Renal pelvis (tissue), 12 donors: ENCODE results near the gene RAB4B. TPM values are rescaled to one million over a fixed set of nuclear protein-coding genes. Genes with fewer than 3 reads are reported as not detected.
"Not testable (repeated sequence)": the region's sequence is repeated elsewhere in the genome, so short reads cannot be mapped to it uniquely, and the experiment has no call there.

Source experiments
- DNase-seq: peaks from one replicate; pipeline ENCODE4 v3.0.0-alpha.2; 2013
- long read RNA-seq, 16 experiments: transcript quantifications; one replicate each; lab custom pipeline, GENCODE V29; 2026
- polyA plus RNA-seq, 3 donors: library from polyadenylated mRNA; unstranded; fragments of 120-200 nt; gene quantifications; one replicate each; pipeline ENCODE4 v1.2.1, GENCODE V29; 2013; ENCODE audit not compliant: insufficient read length in 3 of 3

RAB4B gene, protein sequence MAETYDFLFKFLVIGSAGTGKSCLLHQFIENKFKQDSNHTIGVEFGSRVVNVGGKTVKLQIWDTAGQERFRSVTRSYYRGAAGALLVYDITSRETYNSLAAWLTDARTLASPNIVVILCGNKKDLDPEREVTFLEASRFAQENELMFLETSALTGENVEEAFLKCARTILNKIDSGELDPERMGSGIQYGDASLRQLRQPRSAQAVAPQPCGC
- 10 to 100 TPM in 2 of 3 donors, 1 to 10 TPM in 1; 9.8 to 11.1 (median 10.6) TPM for polyA plus RNA-seq
- long read RNA-seq, donor 1, partial matches to known transcripts, result 0 of 7 reads
- long read RNA-seq, donor 1, other reads (novel, unspliced or antisense), result 0 of 7 reads
- long read RNA-seq, donor 2, transcript RAB4B-201 (8 exons, 1,133 nt), result major isoform, 10 of 14 reads
- long read RNA-seq, donor 2, partial matches to known transcripts, result 0 of 14 reads
- long read RNA-seq, donor 2, other reads (novel, unspliced or antisense), result 0 of 14 reads
- long read RNA-seq, donor 3, transcript RAB4B-201 (8 exons, 1,133 nt), result major isoform, 10 of 15 reads
- long read RNA-seq, donor 3, partial matches to known transcripts, result 0 of 15 reads
- long read RNA-seq, donor 3, other reads (novel, unspliced or antisense), result 0 of 15 reads
- long read RNA-seq, donor 4, transcript RAB4B-201 (8 exons, 1,133 nt), result major isoform, 12 of 20 reads
- long read RNA-seq, donor 4, transcript RAB4B-205 (3 exons, 1,728 nt), result minor isoform, 8 of 20 reads
- long read RNA-seq, donor 4, partial matches to known transcripts, result 0 of 20 reads
- long read RNA-seq, donor 4, other reads (novel, unspliced or antisense), result 0 of 20 reads
- long read RNA-seq, donor 5, partial matches to known transcripts, result 0 of 3 reads
- long read RNA-seq, donor 5, other reads (novel, unspliced or antisense), result 0 of 3 reads
- long read RNA-seq, donor 6, transcript RAB4B-205 (3 exons, 1,728 nt), result minor isoform, 7 of 15 reads
- long read RNA-seq, donor 6, transcript RAB4B-201 (8 exons, 1,133 nt), result major isoform, 8 of 15 reads
- long read RNA-seq, donor 6, partial matches to known transcripts, result 0 of 15 reads
- long read RNA-seq, donor 6, other reads (novel, unspliced or antisense), result 0 of 15 reads
- long read RNA-seq, donor 7, transcript RAB4B-201 (8 exons, 1,133 nt), result major isoform, 8 of 10 reads
- long read RNA-seq, donor 7, partial matches to known transcripts, result 0 of 10 reads
- long read RNA-seq, donor 7, other reads (novel, unspliced or antisense), result 0 of 10 reads
- long read RNA-seq, donor 8, transcript RAB4B-201 (8 exons, 1,133 nt), result major isoform, 5 of 9 reads
- long read RNA-seq, donor 8, partial matches to known transcripts, result 0 of 9 reads
- long read RNA-seq, donor 8, other reads (novel, unspliced or antisense), result 0 of 9 reads
- long read RNA-seq, donor 9, transcript RAB4B-201 (8 exons, 1,133 nt), result major isoform, 10 of 15 reads
- long read RNA-seq, donor 9, partial matches to known transcripts, result 0 of 15 reads
- long read RNA-seq, donor 9, other reads (novel, unspliced or antisense), result 0 of 15 reads
- long read RNA-seq, donor 10, transcript RAB4B-201 (8 exons, 1,133 nt), result major isoform, 6 of 10 reads
- long read RNA-seq, donor 10, partial matches to known transcripts, result 0 of 10 reads
- long read RNA-seq, donor 10, other reads (novel, unspliced or antisense), result 0 of 10 reads
- long read RNA-seq, donor 11, transcript RAB4B-201 (8 exons, 1,133 nt), result major isoform, 5 of 5 reads
- long read RNA-seq, donor 11, partial matches to known transcripts, result 0 of 5 reads
- long read RNA-seq, donor 11, other reads (novel, unspliced or antisense), result 0 of 5 reads
- long read RNA-seq, donor 12, transcript RAB4B-205 (3 exons, 1,728 nt), result major isoform, 6 of 11 reads
- long read RNA-seq, donor 12, partial matches to known transcripts, result 0 of 11 reads
- long read RNA-seq, donor 12, other reads (novel, unspliced or antisense), result 0 of 11 reads
- long read RNA-seq, donor 13, partial matches to known transcripts, result 0 of 3 reads
- long read RNA-seq, donor 13, other reads (novel, unspliced or antisense), result 0 of 3 reads
- long read RNA-seq, donor 14, result 0 reads
- long read RNA-seq, donor 15, transcript RAB4B-201 (8 exons, 1,133 nt), result minor isoform, 10 of 21 reads
- long read RNA-seq, donor 15, transcript RAB4B-205 (3 exons, 1,728 nt), result major isoform, 11 of 21 reads
- long read RNA-seq, donor 15, partial matches to known transcripts, result 0 of 21 reads
- long read RNA-seq, donor 15, other reads (novel, unspliced or antisense), result 0 of 21 reads
- long read RNA-seq, donor 16, transcript RAB4B-205 (3 exons, 1,728 nt), result minor isoform, 7 of 19 reads
- long read RNA-seq, donor 16, transcript RAB4B-201 (8 exons, 1,133 nt), result major isoform, 12 of 19 reads
- long read RNA-seq, donor 16, partial matches to known transcripts, result 0 of 19 reads
- long read RNA-seq, donor 16, other reads (novel, unspliced or antisense), result 0 of 19 reads

DNA sequence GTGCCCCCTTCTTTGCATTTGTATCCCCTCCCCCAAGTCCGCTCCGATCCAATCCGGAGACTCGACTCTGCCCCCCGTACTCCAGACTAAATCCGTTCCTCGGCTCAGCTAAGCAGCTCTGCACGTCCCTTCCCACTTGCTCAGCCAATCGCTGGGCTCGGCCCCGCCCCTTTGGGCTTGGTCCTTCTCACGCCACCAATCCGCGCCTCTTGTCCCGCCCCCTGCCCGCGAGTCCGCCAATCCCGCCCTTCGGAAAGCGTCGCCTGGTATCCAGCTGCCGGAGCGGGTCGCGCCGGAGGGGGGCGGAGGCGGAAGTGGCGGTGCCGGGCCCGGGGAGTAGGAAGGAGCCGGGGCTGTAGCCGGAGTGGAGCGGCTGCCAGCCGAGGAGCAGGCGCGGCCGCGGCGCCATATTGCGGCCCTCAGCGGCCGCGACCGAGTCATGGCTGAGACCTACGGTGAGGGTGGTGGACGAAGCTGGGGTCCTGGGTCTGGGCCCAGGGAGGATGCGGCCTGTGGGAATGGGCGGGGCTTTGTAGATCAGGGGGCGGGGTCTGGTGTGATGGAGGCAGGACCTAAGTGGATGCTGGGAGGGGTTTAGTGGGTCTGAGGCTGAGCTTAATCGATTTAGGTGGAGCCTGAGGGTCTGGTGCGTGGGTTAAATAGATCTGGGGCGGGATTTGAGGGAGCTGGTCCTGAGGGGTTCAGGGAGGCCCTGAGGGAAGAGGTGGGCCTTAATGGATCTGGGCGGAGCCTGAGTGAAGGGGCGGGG, at the start of gene RAB4B:
Gene RAB4B, plus strand, starts transcription at position 311 of the 769 bp plus-strand sequence. Its CDS starts 129 bp downstream, at position 440.
- peak; percentile 100 for DNase-seq

DNA sequence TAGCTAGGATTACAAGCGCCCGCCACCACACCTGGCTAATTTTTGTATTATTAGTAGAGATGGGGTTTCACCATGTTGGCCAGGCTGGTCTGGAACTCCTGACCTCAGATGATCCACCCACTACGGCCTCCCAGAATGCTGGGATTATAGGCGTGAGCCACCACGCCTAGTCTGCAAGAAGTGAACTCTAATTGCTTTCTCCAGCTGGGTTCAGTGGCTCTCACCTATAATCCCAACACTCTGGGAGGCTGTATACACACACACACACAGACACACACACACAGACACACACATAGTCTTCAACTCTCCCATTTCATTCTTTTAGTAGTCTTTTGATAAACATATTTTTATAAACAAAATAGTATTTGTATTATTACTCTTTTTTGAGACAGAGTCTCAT, 48.0 kb upstream of the RAB4B start:
- DNase-seq, result not testable (repeated sequence)

DNA sequence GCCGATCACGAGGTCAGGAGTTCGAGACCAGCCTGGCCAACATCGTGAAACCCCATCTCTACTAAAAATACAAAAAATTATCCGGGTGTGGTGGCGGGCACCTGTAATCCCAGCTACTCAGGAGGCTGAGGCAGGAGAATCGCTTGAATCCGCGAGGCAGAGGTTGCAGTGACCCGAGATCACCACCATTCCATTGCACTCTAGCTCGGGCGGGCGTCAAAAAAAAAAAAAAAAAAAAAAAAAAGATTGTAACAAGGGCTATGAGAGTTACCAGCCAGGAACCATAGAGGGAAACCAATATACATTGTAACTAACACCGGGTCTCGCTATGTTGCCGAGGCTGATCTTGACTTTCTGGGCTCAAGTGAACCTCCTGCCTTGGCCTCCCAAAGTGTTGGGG, 45.7 kb upstream of the RAB4B start:
- DNase-seq, result not testable (repeated sequence)

DNA sequence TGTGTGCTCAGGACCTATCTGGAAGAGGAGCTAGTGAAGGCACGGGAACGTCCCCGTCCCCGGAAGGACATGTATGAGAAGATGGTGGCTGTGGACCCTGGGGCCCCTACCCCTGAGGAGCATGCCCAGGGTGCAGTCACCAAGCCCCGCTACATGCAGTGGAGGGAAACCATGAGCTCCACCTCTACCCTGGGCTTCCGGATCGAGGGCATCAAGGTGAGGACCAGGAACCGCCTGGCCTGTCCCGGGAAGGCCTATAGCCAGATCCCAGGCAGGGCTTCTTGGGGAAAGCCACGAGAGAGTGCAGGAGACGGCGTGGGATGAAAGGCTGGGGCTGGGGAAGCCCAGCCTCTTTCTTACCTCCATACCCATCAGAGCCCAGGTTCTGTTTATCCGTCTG, 44.9 kb upstream of the RAB4B start:
- DNase-seq, result no peak

DNA sequence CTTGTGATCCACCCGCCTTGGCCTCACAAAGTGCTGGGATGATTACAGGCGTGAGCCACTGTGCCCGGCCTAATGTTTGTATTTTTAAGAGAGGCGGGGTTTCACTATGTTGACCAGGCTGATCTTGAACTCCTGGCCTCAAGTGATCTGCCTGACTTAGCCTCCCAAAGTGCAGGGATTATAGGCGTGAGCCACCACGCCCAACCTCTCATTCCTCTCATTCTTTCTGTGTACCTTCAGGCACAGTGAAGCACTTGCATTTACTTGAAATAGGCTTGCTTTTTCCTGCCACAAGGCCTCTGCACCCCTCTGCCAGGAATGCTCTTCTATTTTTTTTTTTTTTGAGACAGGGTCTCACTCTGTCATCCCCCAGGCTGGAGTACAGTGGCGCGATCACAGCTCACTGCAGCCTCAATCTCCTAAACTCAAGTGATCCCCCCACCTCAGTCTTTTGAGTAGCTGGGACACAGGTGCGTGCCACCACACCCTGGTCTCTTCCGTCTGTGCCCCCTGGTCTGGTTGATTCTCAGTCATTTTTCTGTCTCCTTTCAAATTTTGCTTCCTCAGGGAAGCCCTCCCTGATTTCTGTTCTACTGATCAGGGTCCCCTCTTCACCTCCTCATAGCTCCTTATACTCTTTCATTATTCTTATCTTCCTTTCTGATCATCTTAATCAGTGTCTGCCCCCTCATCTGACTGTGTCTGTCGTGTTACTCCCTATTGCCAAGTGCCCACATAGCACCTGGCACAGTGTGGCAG, 42.9 kb upstream of the RAB4B start:
- no peak for DNase-seq

DNA sequence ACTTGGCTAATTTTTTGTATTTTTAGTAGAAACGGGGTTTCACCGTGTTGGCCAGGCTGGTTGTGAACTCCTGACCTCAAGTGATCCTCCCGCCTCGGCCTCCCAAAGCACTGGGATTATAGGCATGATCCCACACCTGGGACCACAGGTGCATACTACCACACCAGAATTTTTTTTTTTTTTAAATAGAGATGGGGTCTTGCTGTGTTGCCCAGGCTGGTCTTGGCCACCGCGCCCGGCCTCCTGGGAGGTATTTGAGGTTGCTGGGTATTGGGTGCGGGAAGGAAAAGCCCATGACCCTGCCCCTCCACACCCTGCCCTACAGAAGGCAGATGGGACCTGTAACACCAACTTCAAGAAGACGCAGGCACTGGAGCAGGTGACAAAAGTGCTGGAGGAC, 41.4 kb upstream of the RAB4B start:
- DNase-seq, result no peak

DNA sequence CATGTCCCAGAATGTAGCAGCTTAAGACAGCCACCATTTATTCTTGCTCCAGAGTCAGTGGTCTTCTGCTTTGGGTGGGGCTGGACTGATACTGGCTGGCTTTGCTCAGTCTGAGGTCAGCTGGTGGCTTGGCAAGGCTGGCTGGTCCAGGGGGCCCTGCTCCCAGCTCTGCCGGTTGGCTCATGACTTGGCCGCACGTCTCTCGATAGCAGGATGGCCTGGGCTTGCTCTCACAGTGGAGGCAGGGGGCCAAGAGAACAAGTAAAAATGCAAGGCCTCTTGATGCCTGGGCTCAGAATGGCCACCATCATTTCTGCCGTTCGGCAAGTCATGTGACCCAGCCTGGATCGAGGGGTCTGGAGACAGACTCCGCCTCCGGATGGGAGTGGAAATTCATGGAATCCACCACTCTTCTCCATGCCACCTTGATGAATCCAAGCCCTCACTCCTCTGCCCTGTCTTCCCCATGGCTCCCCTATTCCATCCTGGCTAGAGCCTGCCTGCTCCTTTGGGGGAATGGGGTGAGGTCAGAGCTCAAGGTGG, 40.9 kb upstream of the RAB4B start:
- no peak for DNase-seq

DNA sequence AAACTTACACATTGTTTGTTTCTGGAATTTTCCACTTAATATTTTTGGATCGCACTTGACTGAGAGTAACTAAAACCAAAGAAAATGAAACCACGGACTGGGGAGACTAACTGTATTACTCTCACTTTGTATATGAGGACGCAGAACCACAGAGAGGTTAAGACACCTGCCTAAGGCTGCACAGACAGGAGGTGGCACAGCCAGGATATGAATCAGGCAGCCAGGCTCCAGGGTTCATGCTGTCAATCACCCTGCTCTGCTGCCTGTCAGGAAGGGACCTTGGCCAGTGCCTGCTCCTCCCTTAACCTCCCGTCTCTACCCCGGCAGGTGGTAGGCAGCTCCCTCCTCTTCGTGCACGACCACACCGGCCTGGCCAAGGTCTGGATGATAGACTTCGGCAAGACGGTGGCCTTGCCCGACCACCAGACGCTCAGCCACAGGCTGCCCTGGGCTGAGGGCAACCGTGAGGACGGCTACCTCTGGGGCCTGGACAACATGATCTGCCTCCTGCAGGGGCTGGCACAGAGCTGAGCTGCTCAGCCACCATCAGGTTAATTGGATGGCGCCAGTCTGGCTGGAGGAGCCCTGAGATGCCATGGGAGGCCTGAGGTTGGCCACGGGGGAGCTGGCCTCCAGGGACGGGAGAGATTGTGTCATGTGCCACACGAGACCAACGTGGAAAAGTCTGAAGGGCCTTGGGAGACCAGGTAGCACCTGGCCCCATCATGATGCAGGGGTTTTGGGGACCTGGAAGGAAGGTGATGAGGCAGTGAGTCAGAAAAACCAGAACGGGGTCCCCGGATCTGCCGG, 38.8 kb upstream of the RAB4B start:
- no peak for DNase-seq

DNA sequence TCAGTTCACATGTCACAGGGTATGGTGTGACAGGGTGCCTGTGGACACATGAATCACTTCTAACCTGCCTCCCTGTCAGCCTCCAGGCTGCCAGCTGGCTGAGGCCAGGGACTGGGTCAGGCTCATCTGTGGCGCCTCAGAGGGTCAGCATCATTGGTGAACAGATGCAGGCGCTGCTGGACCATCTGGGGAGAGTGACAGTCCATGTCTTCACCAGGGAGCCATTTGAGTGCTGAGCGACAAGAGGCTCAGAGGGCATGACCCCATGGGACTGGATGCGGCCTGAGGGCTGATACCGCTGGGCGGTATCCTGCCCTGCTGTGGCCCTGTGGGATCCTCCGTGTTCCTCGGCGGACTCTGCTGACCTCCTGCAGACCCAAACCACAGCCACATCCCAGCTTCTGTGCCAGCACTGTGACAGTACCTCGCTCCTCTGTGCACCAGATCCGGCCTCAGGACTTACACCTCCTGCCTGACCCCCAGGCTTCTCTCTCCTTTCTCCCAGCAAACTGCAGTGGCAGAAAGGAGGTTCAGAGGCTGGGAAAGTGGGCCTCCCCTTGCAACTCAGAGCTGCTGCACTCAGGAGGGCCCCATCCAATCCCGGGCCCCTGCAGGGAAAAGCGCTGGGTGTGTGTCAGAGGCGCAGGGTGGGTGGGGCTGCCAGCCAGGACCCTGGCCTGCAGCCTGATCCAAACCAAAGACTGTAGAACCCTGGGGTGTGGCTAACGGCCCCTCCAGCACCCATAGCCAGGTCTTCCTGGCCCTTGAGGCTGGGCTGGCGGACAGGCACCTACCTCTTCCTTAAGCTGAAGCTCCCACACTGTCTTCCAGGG, 38.0 kb upstream of the RAB4B start:
- DNase-seq, result no peak

DNA sequence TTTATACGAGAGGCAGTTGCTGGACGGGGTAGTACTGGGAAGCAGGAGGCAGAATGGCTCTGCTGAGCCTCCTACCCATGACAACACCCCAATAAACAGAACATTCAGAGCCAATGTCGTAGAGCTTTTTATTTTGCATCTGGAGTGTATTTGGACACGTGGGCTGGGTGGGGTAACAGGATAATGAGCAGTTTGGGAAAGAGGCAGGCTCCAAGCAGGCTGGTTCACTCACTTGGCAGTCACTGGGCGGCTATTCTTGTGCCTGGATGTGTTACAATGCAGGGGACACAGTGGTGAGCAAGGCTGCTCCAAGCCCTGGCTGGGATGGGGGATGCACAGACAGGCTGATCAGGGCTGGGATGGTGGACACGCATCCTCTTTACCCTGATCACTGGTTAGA, 37.3 kb upstream of the RAB4B start:
- no peak for DNase-seq

DNA sequence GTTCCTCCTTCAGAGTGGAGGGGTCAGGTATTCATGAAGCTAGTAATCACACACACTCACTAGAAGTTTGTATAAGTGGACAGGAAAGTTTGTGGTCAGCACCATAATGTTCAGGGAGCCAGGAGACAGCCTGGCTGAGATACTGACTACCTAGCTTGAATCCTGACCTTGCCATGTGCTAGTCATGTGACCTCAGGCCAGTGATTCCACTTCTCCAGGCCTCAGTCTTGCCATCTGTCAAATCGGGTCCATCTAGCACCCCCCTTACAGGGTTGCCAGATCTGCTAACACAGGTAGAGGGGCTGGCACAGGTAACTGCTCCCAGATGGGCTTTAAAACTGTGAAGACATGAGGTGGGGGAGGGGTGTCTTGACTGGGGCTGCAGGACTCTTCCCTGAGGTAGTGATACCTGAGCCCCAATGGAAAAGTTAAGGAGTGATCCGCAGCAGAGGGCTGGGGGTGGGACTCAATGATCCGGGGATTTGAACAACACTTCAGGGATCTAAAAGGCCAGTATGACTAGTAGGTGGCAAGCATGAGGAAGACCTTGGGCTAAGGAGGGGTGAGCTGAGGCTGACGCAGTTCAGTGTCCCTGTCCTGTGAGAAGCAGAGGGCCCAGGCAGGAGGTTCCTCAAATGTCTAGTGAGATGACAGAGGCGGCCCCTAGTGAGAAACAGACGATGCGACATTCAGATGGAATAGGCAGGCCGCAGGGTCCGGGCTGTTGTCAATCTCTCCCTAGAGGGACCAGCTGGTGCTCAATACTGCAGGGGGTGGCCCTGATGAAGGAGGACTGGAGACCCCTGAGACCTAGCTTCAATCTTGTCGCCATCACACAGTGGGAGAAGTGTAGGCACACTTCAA, 36.3 kb upstream of the RAB4B start:
- no peak for DNase-seq

DNA sequence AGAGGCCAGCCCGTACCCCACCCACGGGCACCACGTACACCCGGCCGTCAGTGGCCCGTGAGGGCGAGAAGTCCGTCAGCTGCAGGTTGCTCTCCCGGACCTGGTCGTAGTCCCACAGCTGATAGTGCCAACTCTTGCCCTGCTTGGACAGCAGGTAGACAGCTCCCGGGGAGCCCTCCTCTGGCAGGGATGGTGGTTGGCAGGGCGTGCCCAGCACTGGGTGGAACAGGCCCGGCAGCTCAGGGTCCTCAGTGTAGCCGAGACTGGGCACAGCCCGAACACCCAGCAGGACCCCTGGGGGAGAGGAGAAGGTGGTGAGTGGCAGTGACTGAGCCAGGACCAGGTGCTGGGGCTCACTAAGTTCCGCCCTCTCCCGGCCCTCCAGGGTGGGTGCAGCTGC, 35.6 kb upstream of the RAB4B start:
- DNase-seq, result no peak

DNA sequence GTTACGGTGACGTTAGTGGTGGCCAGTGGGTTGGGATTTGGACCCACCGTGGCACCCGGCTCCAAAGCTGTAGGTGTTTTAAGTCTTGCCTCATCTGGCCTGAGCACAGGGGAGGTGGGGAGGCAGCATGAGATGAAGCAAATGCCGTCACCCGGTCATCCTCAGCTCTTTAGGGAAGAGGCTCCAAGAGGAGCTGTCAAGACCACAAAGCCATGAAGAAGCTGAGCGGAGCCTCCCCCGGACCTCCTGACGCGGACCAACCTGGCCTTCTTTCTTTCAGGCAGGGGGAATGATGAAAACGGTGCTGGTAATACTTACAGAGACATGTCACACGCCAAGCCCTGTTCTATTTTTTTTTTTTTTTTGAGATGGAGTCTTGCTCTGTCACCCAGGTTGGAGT, 35.2 kb upstream of the RAB4B start:
- DNase-seq, result no peak

DNA sequence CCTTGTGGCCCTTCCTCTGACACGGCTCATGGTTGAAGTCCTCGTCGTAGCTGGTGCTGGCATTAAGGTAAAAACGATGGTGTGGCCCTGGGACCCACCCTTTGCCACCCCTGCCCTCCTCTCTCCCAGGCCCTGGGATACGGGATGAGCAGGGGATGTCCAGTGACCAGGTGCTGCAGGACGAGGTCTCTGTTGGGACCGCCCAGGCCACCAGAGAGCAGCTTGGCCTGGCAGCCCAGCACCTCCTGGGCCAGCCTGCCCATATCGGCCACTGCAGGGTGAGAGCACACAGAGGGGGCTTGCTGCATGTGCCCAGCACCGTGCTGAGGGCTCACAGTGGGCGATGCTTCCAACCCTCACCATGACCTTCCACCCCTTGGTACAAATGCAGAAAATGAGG, 34.1 kb upstream of the RAB4B start:
- no peak for DNase-seq
